Renal pelvis (tissue), 4 donors: ENCODE measurements around the gene YPEL2. TPM values are rescaled to one million over a fixed set of nuclear protein-coding genes. Genes with fewer than 3 reads are reported as not detected.
A peak's percentile ranks its signal among the peaks of the same experiment; 100 is the strongest.

Experiments
- DNase-seq: peaks from one replicate; pipeline ENCODE4 v3.0.0-alpha.2; 2013
- polyA plus RNA-seq, 3 donors: library from polyadenylated mRNA; unstranded; fragments of 120-200 nt; gene quantifications; one replicate each; pipeline ENCODE4 v1.2.1, GENCODE V29; 2013; ENCODE audit not compliant: insufficient read length in 3 of 3

YPEL2 gene
- polyA plus RNA-seq, 3 donors, result 32.1 to 47.0 (median 37.6) TPM

DNA sequence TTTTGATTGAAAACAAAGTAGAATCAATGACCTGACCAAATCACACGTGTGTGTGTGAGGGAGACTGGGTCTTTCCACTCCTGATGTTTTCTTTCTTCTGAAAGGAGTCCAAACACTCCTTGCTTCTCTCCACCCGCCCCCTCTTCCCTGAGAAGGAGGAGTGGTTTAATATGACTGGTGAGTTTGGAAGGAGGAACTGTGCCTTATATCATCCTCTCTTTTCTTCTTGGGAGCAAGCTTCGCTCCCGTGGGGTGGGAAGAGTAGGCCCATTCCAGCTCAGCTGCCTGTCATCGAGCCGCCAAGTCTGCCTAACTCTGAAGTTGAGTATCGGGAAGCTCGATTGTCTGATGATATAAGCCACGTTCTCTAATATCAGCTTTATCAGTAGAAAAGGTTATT, 96.5 kb downstream of the YPEL2 start:
- no peak for DNase-seq

DNA sequence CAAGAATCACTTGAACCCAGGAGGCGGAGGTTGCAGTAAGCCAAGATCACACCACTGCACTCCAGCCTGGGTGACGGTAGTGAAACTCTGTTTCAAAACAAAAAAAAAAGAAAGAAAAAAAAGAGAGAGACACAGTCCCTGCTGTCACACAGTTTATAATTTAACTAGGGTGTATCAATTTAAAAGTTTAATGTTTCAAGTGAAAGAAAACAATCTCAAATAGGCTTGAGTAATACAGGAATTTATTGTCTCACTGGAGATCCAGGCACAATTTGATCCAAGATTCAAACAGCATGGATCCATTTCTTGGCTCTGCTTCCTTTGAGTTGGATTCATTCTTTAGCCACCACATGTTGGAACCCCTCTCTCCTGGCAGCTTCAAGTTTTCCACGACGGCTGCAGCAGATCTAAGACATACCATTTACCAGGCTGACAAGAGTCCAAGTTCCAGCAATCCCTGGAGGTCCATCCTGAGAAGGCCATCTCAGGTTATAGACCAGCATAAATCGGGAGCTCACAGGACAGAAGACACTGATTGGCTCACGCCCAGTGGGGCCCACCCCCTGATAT, 97.5 kb downstream of the YPEL2 start:
- no peak for DNase-seq

DNA sequence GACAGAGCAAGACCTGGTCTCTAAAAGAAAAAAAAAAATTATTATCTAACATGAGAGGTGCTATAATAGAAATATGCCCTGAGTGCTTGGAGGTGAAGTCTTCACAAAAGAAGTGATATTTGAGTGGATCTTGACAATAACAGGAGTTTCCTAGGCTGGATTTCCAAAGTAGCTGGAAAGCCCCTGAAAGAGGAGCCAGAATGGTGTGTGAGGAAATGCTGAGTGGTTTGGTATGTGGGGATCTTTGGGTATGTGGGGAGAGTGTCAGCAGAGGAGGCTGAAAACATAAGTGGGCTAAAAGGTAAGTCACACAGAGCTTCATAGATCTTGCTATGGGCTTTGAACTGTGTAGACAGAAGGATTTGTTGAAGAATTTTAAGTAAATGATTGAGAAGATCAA, 100.1 kb downstream of the YPEL2 start:
- DNase-seq, result no peak

DNA sequence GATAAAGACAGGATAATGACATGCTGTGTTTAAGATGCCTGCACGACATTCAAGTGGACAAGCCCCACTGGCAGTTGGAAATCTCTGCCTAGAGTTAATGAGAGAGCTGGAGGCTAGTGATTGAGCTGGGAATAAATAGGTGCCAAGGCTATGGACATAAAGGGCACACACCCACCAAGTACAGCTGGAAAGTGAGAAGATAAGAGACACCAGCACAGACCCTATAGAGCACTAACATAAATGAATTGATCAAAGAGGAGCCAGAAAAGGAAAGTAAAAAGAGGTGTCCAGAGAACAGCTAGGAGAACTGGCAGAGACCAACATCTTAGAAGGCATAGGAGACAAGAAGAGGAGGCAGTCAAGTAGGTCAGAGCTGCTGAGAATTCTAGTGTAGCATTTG, 101.2 kb downstream of the YPEL2 start:
- DNase-seq, result no peak

DNA sequence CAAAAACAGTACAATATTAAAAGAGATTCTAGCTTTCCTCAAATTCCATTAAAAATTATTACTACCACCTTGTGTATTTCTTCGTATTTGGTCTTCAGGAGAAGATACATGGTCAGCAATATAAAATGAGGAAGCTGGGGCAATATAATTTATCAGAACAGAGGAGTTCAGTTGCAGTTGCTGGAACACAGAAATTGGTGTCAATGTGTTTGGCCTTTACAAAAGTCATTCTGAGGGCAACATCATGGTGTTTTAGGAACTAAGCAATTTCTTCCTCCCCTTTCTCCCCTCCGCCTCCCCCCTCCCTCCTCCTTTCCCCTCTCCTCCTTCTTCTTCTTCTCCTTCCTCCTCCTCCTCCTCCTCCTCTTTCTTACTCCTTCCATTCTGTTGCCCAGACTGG, 102.1 kb downstream of the YPEL2 start:
- no peak for DNase-seq

DNA sequence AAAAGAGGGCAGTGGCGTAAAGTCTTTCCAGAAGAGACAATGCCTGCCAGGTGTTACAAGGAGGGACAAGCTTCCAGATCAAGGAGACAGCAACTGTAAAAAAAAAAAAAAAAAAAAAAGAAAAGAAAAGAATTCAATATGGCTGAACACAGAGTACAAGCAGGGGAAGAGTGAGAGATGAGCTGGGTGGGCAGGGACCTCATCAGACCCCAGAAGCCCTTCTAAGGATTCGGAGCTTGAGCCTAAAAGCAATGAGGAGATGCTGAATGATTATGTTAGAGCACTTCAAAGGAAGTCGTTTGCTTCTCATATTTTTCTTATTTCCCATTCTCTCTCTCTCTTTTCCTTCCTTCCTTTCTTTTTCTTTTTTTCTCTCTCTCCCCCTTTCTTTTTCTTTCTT, 103.0 kb downstream of the YPEL2 start:
- no peak for DNase-seq

DNA sequence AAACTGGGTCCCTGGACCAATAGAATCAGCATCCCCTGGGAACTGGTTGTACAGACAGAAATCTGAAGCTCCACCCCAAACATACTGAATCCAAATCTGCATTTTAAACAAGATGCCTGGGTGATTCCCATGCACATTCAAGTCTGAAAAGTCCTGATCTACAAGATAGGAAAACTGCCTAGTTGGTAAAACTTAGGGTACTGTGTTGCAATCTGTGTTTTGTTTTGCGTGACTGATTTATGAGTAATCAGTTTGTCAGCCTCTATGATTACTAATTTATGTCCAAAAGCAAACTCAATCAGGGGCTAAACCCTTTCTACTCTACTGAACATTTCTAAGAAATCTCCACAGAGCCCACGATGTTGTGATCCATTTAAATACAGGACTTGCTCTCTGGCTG, 103.8 kb downstream of the YPEL2 start:
- no peak for DNase-seq

DNA sequence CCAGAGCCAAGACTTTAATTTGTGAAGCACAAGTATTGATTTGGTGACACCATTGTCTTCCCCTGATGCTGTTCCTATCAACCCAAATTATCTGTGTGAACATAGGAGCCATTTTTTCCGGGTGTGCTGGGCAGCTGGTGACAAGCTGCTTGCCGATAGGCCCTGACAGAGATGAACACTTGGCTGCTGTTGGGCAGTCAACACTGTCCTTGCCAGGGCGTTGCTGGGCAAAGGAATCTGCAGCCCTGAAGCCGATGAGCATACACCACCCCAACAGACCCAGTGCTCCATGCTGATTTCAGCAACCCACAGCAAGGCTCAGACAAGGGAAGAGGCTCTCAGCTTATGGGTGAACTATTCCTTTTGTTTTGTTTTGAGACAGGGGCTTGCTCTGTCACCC, 105.4 kb downstream of the YPEL2 start:
- no peak for DNase-seq

DNA sequence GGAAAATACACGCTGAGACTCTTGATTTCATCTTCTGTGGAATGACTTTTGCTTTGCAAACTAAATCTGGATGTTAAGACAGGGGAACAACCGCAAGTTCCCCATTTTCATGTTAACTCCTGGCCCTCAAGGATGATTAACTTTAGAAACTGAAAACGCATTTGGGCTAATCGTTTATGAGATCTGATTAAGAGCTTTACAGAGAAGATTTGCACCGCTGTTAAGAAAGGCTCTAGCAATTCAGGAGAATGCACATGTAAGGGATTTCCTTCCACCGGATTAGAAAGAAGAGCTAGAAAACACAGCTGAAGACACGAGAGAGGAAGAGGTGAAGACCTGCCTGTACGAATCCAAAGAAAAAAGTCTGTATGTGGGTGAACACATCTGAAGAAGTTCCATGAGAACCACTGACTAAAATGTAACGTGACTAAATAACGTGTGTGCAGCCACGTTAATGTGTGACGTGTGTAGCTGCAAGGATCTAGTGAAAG, 106.4 kb downstream of the YPEL2 start:
- DNase-seq, result no peak

DNA sequence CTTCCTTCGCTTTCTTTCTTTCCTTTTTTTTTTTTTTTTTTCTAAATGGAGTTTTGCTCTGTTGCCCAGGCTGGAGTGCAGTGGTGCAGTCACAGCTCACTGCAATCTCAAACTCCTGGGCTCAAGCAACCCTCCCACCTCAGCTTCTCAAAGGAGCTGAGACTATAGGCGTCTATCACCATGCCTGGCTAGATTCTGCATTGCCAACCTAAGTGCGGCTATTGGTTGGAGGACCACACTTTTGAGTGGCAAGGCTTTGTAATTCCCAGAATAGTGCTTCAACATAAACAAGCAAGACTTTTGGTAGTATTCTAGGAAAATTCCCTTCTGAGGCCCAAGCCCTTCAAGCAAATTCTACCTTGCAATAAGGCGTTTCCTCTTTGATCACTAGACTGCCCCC, 107.8 kb downstream of the YPEL2 start:
- no peak for DNase-seq

DNA sequence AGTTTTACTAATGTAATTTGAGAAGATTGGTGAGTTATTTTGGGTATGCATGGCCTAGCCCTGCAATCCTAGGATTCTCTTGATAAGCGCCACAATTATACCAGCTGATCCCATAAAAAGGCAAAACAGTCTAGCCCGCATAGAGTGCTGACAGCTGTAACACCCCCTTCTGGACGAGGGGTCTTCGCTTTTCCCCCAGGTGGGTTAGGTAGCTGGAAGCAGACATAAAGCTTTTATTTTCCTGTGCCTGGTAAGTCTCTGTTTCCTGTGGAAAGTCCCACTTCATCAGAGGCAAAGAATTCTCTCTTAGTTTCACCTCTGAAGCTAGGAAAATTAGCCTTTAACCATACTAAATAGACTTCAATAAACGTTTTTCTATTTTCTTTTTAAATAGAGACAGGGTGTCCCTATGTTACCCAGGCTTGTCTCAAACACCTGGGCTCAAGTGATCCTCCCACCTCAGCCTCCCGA, 108.3 kb downstream of the YPEL2 start:
- DNase-seq, result no peak

DNA sequence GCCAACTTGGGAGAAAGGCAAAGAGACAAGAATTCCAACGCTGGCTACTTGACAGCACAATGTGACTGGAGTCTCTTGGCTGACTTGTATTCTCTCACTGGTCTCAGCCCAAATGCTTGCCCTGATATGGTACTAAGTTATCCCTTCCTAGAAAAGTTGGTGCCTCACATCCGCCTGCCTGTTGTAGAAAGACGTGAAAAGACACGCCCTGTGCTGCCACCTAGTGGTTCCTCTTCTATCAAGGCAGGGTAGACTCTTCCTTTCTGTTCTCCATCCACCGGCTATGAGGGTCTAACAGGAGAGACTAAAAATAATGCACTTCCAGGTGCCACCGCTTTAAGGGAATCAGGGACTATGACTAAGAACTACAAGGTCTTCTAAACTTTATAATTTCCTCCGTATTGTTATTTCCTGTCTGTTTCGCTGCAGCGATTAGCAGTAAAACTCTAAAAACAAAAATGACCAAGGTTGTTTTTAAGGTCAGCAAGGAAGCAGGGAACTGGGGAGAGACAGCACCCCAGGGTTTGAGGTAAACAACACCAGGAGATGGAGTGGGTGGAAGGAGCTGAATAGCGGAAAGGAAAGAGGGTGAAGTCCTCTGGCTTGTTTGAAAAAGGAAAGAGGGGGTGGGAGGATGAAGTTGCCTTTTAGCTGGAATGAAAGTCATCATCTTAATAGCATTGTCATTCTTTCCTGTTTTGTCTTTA, 109.5 kb downstream of the YPEL2 start:
- peak; percentile 93 for DNase-seq

DNA sequence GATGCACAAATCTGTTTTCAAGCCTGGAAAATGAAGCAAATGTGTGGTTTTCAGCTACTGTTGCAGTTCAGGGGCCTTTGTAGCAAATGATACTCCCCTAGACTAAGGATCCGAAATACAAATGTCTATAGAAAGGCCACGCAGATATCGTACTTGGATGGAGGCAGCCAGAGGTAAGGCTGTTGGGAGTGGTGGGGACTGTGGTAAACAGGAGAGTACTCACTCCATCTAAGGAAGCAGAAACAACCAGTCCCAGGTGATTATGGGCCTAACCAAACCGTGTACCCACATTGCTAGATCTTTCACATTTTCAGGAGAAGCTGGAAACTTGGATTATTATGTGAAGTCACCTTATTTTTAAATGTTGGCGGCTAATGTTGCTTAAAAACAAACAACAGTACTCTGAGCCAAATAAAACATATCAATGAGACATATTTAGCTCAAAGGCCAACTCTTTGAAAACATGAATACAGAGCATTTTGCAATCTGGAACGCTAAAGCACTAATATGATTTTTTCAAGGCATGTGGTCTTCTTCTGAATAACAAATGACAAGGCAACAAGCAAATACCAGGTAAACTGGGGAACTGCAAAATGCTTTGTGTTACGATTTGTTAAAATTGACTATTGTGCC, 110.1 kb downstream of the YPEL2 start:
- DNase-seq, result no peak

DNA sequence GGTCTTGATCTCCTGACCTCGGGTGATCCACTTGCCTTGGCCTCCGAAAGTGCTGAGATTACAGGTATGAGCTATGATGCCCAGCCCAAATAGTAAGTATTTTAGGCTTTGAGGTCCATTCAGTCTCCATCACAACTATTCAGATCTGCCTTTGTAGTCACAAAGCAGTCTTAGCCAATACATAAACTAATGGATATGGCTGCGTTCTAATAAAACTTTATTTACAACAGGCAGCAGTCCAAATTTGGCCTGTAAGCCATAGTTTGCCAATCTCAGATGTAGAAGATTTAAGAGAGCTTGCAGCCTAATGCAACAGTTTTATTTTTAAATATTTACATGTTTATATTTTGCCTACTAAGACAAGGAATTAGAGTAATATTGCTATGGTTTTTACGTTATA, 111.7 kb downstream of the YPEL2 start:
- DNase-seq, result no peak

Other genes starting within 250 kb of the YPEL2 start
- 10 to 100 TPM; 24.8 to 30.3 (median 28.6) TPM for gene TRIM37, start 224.8 kb upstream of the YPEL2 start, polyA plus RNA-seq
- 10 to 100 TPM; 66.3 to 74.5 (median 69.3) TPM for gene SKA2, start 176.5 kb upstream of the YPEL2 start, polyA plus RNA-seq
- gene PRR11, start 175.9 kb upstream of the YPEL2 start, polyA plus RNA-seq, result 10 to 100 TPM; 17.1 to 19.6 (median 19.0) TPM
- gene SMG8, start 121.6 kb upstream of the YPEL2 start, polyA plus RNA-seq, result 10 to 100 TPM; 20.6 to 24.5 (median 22.0) TPM
- 10 to 100 TPM in 2 of 3 donors, 1 to 10 TPM in 1; 9.4 to 12.1 (median 11.1) TPM for gene GDPD1, start 111.1 kb upstream of the YPEL2 start, polyA plus RNA-seq
- gene DHX40, start 234.0 kb downstream of the YPEL2 start, polyA plus RNA-seq, result 10 to 100 TPM; 75.3 to 94.2 (median 82.6) TPM